Measurements from ENCODE around the gene CCDC50. TPM values are rescaled to one million over a fixed set of nuclear protein-coding genes. Genes with fewer than 3 reads are reported as not detected.

Gene CCDC50
- total RNA-seq, 1 experiment from 2014 or later = 47.8 TPM

- H3K27me3 ChIP-seq (ENCODE audit: insufficient read depth, low read length) = no peaks in the 10 kb centered on the region
- H4K20me1 ChIP-seq (ENCODE audit: insufficient read depth) = no peaks in the 10 kb centered on the region
- CTCF ChIA-PET = no interaction called here
- DNase-seq (ENCODE audit: low read depth, low spot score) (no peak), ATAC-seq (no peak)
- RAD21 ChIA-PET (ENCODE audit: low non-redundant PET in 1 of 2, low total read pairs in 2 of 2, uncharacterized antibody in 2 of 2, unreplicated experiment in 2 of 2) = no interaction called here
- no peaks in the 10 kb centered on the region for H3K79me2 ChIP-seq (ENCODE audit: insufficient read depth, low read length)
- no peaks in the 10 kb centered on the region for H3K9me2 ChIP-seq (ENCODE audit: insufficient read depth)
- no TSS peak for BruUV-seq (replicated peaks)
- H3K9me3 ChIP-seq (ENCODE audit: control insufficient read depth in 1 of 2, insufficient read depth in 1 of 2, low read depth in 1 of 2, low read length in 2 of 2) = no peaks in the 10 kb centered on the region
- no peak overlapping the region for H3K9ac ChIP-seq (ENCODE audit: low read length)
- TF ChIP-seq ZNF274 (IDR thresholded peaks at IDR 0.05; ENCODE audit: low read depth, low read length) (no peak), JUND (IDR thresholded peaks at IDR 0.05) (no peak), ELF1 (IDR thresholded peaks at IDR 0.05; ENCODE audit: borderline replicate concordance, low read depth) (no peak), REST (IDR thresholded peaks at IDR 0.05; ENCODE audit: low read depth) (no peak), POLR2AphosphoS5 (IDR thresholded peaks at IDR 0.05; ENCODE audit: low read depth, low read length) (no peak), TCF7L2 (IDR thresholded peaks at IDR 0.05; ENCODE audit: borderline replicate concordance, extremely low read depth, insufficient read depth, insufficient read length) (no peak), EGR1 (IDR thresholded peaks at IDR 0.05; ENCODE audit: low read depth) (no peak), ATF3 (IDR thresholded peaks at IDR 0.05) (no peak), SRF (IDR thresholded peaks at IDR 0.05; ENCODE audit: low read depth) (no peak), RAD21 (IDR thresholded peaks at IDR 0.05; ENCODE audit: low read depth) (no peak), YY1 (IDR thresholded peaks at IDR 0.05; ENCODE audit: extremely low read depth, insufficient replicate concordance, low read depth, low read length) (no peak), POLR2A (IDR thresholded peaks at IDR 0.05; ENCODE audit: borderline replicate concordance, extremely low read depth, insufficient read depth, insufficient read length) (no peak), CTCF (IDR thresholded peaks at IDR 0.05 in 2 of 3, conservative IDR thresholded peaks at IDR 0.05 in 1 of 3; ENCODE audit: borderline replicate concordance in 1 of 3, insufficient read depth in 1 of 3, low read depth in 2 of 3, low read length in 2 of 3) (no peak), SIN3A (IDR thresholded peaks at IDR 0.05; ENCODE audit: low read depth) (no peak), EZH2phosphoT487 (IDR thresholded peaks at IDR 0.05; ENCODE audit: borderline replicate concordance) (no peak), CEBPB (IDR thresholded peaks at IDR 0.05; ENCODE audit: low read depth) (no peak), ZFX (IDR thresholded peaks at IDR 0.05) (no peak), ZBTB33 (IDR thresholded peaks at IDR 0.05; ENCODE audit: extremely low read depth, insufficient replicate concordance, low read length) (no peak), CBX3 (IDR thresholded peaks at IDR 0.05; ENCODE audit: low read depth) (no peak), EZH2 (IDR thresholded peaks at IDR 0.05) (no peak)
- no peak overlapping the region for H3K4me2 ChIP-seq (ENCODE audit: low read length)
- H3K4me1 ChIP-seq (ENCODE audit: control insufficient read depth in 1 of 2, insufficient read depth in 2 of 2, low read length in 2 of 2) = no peaks in the 10 kb centered on the region
- H3K4me3 ChIP-seq (replicated peaks in 1 of 2; ENCODE audit: low read depth in 1 of 2, low read length in 2 of 2) = no peak overlapping the region
- no peak overlapping the region for H3K27ac ChIP-seq (ENCODE audit: low read depth, low read length)
- POLR2A ChIA-PET = no interaction called here
- intact Hi-C loops (cut with micrococcal nuclease) = no loop called here
- no peaks in the 10 kb centered on the region for H3K36me3 ChIP-seq (ENCODE audit: control insufficient read depth in 1 of 2, insufficient read depth in 2 of 2, low read length in 2 of 2)
- no peak overlapping the region for H2AFZ ChIP-seq (ENCODE audit: low read depth, low read length, poor library complexity, severe bottlenecking)
These were observed 21.9 kb upstream of the CCDC50 start for GRCh38 chr3:191307341-191307740.

All from HCT116 (cell line).